OCI-LY3 (cell line): Measurements from ENCODE around the gene RASGRP3.

ENCODE experiments used
- H2AFZ ChIP-seq: fragments of 200-600, 300-600 bp; shearing (Covaris generic); 2 replicates; pipeline ENCODE4 v1.6.0; 2014; ENCODE audit warnings: antibody characterized with exemption, low read depth, low read length
- H3K27ac ChIP-seq: fragments of 200-600, 300-600 bp; sonication (generic); 2 replicates; pipeline ENCODE4 v1.5.1; 2014; ENCODE audit warnings: mild to moderate bottlenecking, low read length, moderate library complexity, mixed read lengths
- H3K27me3 ChIP-seq: fragments of 200-600, 300-600 bp; sonication (generic); 2 replicates; pipeline ENCODE4 v1.6.1; 2014; ENCODE audit warnings: low read depth, low read length, mixed read lengths
- H3K36me3 ChIP-seq: fragments of 200-600, 300-600 bp; sonication (generic); replicated peaks from 2 replicates; pipeline ENCODE3; 2014; ENCODE audit warnings: low read depth, low read length, mixed read lengths
- H3K4me1 ChIP-seq: fragments of 300-600, 200-600 bp; sonication (generic); 2 replicates; pipeline ENCODE4 v1.6.1; 2014; ENCODE audit warnings: low read length, mixed read lengths
- H3K4me2 ChIP-seq: fragments of 200-600, 300-600 bp; sonication (generic); 2 replicates; pipeline ENCODE4 v1.6.1; 2014; ENCODE audit warnings: low read length, mixed read lengths
- H3K4me3 ChIP-seq: fragments of 300-600, 200-600 bp; sonication (generic); 2 replicates; pipeline ENCODE4 v1.5.1; 2014; ENCODE audit warnings: antibody characterized with exemption, mild to moderate bottlenecking, low read length, moderate library complexity
- H3K79me2 ChIP-seq: fragments of 300-600, 200-600 bp; shearing (Covaris generic); 2 replicates; pipeline ENCODE4 v1.6.1; 2014; ENCODE audit warnings: mild to moderate bottlenecking, low read length, mixed read lengths
- H3K9ac ChIP-seq: fragments of 300-600, 200-600 bp; shearing (Covaris generic); 2 replicates; pipeline ENCODE4 v1.6.0; 2014; ENCODE audit warnings: mild to moderate bottlenecking, low read length, moderate library complexity
- H3K9me3 ChIP-seq: fragments of 200-600, 300-600 bp; shearing (Covaris generic); 2 replicates; pipeline ENCODE4 v1.6.1; 2014; ENCODE audit warnings: low read length, mixed read lengths; ENCODE audit not compliant: insufficient read depth
- H4K20me1 ChIP-seq: fragments of 200-600, 300-600 bp; sonication (generic); 2 replicates; pipeline ENCODE4 v1.6.1; 2016; ENCODE audit warnings: low read length, mixed read lengths; ENCODE audit not compliant: insufficient read depth
- CTCF ChIP-seq: fragments of 200-600, 300-600 bp; sonication (generic); IDR thresholded peaks from 2 replicates; pipeline ENCODE4 v1.5.1; 2014; ENCODE audit warnings: antibody characterized with exemption, low read length, low read depth
- EZH2phosphoT487 ChIP-seq: fragments of 200-600 bp; shearing (Covaris generic); IDR thresholded peaks from 2 replicates; pipeline ENCODE4 v1.6.1; 2018; ENCODE audit warnings: antibody characterized with exemption, mixed run types, low read depth

Gene RASGRP3

DNA sequence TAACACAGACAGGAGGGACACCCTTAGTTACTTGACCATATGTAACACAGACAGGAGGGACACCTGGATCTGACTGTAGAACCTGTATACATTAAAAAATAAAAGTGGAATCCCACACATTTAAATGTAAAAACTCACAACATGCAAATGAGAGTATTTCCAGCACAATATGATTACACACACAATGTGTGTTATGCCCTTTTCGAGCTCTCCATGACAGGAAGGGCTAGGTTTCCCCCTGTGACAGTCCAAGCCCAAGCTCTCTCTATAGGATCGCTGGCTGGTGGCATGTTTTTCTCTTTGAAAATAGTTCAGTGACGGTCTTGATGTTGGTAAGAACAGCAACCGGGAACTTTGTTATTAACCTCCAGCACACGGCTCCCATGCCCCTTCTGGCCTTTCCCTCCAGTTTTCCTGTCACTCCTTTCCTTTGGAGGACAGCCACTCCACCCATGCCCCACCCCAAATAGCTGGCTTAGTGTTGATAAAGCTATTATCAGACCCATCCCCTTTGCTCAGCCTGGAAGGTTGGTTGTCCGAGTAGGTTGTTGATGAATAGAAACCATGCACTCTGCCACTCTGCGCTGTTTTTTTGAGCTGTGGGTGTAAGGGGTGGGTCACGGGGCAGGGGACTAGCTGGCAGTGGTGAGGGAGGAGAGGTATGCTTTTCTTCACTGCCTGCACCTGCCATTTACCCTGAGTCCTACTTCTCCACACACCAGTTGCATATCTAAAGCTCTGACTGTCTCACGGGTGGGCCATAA, 2.7 kb downstream of the RASGRP3 start:
- Histone ChIP-seq H3K4me2 (peak overlapping the region; percentile 96), H3K4me3 (peak overlapping the region; percentile 87), H2AFZ (no peak overlapping the region), H3K9me3 (peaks cover 5% of the 10 kb centered on the region; the same call in 1 of the 2 replicates), H3K4me1 (peaks cover 80% of the 10 kb centered on the region), H3K27ac (peak overlapping the region; percentile 97), H3K36me3 (peaks cover 37% of the 10 kb centered on the region), H3K27me3 (no peaks in the 10 kb centered on the region), H3K9ac (peak overlapping the region; percentile 100), H3K79me2 (peaks cover 81% of the 10 kb centered on the region), H4K20me1 (no peaks in the 10 kb centered on the region)
- TF ChIP-seq CTCF = no peak
- no peak for TF ChIP-seq EZH2phosphoT487

- Histone ChIP-seq H4K20me1 (no peaks in the 10 kb centered on the region), H3K79me2 (peaks cover 91% of the 10 kb centered on the region), H3K27ac (peak overlapping the region; percentile 97), H3K27me3 (no peaks in the 10 kb centered on the region), H3K4me3 (peak overlapping the region; percentile 36), H3K36me3 (peaks cover 55% of the 10 kb centered on the region), H2AFZ (no peak overlapping the region), H3K9me3 (peaks cover 10% of the 10 kb centered on the region; the same call in 1 of the 2 replicates), H3K9ac (peak overlapping the region; percentile 83), H3K4me1 (peaks cover 93% of the 10 kb centered on the region), H3K4me2 (peak overlapping the region; percentile 85)
- no peak for TF ChIP-seq EZH2phosphoT487
- no peak for TF ChIP-seq CTCF
Measured at GRCh38 chr2:33482518-33482917, 6.1 kb downstream of the RASGRP3 start.

- H3K4me2 ChIP-seq = peak overlapping the region; percentile 85
Measured at GRCh38 chr2:33484042-33484621, 7.7 kb downstream of the RASGRP3 start.

More at GRCh38 chr2:33484042-33484621, 7.7 kb downstream of the RASGRP3 start:
- peaks cover 10% of the 10 kb centered on the region; the same call in 1 of the 2 replicates for H3K9me3 ChIP-seq
- peaks cover 94% of the 10 kb centered on the region for H3K4me1 ChIP-seq
- peaks cover 48% of the 10 kb centered on the region for H3K36me3 ChIP-seq
- no peaks in the 10 kb centered on the region for H4K20me1 ChIP-seq
- H3K27me3 ChIP-seq = no peaks in the 10 kb centered on the region
- peak overlapping the region; percentile 83 for H3K9ac ChIP-seq
- TF ChIP-seq EZH2phosphoT487 (no peak), CTCF (no peak)
- peaks cover 84% of the 10 kb centered on the region for H3K79me2 ChIP-seq
- H3K27ac ChIP-seq = peak overlapping the region; percentile 97
- peak overlapping the region; percentile 44 for H3K4me3 ChIP-seq
- no peak overlapping the region for H2AFZ ChIP-seq
